HG02642 (cell line): Measurements from ENCODE around the gene LTBP2.

Experiments
- ATAC-seq: cut with Tn5 transposase; IDR thresholded peaks from one replicate; pipeline ENCODE4 v1.9.1; 2021; ENCODE audit warnings: mild to moderate bottlenecking; ENCODE audit not compliant: unreplicated experiment, poor library complexity

The LTBP2 gene

DNA sequence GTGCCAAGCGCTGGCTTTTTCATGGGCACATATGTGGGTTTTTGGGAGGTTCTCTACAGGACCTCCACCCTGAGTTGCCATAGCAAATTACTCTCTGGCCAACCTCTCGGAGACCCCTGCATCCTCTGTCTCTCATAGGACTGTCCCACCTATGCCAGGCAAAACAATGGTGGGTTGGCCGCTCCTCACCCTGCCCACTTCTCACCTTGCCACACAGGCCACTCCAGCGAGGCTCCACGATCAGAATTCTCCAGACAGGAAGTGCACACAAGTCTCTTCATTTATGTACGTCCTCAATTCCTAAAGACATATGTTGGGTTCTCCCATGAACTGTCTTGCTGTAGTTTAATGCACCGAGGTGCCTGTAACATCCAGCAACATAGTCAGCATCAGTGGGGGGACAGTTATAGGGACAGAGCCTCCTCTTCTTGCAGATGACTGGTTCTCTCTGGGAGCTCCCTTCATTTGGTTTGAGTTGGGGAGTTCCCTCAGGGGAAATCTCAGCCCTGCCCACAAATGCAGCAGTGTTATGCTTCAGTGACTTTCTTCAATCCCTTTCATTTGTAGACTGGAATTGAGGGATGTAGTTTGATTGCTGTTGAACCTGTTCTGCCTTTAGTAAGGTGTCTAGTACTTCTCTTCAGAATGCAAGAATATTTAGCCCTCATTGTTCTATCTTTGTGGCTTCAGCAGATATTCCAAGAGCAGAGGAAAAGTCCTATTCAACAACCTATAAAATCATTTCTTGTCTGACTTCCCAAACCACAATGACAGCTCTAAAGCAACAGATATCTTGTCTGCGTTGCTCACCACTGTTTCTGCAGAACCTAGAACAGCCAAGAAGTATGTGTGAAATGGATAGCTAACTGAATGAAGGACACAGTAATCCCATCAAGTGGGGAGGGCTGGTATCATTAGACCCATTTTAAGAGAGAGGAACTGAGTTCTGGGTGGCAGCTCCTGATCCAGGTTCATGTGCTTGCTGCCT is 2.8 kb upstream of the LTBP2 start:
- no peak for ATAC-seq

DNA sequence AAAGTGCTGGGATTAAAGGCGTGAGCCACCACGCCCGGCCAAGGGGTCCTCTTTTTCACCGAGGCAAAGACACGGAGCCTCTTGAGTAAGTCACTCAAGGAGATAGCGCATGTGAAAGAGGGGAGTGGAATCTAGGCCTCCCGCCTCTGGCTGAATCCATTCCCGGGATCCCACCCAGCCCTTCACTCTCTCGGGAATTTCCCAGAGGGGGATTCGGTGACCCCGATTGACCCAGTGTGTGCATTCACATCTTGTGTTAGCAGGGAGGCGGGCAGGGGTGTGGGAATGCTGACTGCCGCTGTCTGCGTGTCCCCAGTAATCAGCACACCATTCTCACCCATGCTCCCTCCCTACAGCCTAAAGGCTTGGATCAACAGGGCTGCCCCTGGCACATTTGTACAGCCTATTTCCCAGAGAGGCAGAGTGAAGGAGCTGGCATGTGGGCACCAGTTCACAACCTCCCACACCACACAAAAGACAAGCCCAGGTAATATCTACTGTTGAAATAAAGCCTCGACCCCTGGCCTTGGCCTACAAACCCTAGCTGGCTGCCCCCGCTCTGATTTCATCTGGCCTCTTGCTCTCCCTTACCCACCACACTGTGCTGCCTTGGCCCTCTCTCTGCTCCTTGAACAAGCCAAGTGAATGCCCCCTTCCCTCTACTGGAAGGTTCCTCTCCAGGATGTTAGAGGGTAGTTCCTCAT is 1.3 kb upstream of the LTBP2 start:
- no peak for ATAC-seq

DNA sequence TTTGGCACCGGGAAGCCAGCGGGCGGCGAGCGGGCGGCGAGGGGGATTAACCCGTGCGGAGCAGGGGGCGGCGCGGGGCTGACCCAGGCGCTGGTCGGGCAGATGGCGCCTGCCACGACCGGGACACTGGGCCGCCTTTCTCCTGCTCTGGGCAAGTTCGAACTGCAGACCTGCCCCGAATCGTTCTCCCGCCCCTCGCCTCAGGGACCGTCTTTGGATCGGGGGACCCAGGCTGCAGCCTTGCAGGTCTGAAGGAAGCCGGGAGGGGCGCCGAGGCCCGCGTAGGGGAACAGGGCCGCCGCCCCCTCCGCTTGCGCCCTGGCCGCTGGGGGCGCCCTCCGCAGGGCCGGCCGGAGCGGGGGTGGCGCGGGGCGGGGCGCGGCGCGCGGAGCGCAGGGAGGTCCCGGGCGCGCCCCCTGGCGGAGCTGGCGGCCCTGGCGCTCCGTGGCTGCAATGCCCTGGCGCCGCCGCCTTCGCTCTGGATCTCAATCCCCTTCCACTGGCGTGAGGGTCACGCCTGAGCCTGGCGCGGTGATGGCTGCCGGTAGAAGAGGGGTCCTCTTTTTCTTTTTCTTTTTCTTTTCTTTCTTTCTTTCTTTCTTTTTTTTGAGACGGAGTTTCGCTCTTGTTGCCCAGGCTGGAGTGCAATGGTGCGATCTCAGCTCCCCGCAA is 449 bp upstream of the LTBP2 start:
- peak; percentile 72 for ATAC-seq

DNA sequence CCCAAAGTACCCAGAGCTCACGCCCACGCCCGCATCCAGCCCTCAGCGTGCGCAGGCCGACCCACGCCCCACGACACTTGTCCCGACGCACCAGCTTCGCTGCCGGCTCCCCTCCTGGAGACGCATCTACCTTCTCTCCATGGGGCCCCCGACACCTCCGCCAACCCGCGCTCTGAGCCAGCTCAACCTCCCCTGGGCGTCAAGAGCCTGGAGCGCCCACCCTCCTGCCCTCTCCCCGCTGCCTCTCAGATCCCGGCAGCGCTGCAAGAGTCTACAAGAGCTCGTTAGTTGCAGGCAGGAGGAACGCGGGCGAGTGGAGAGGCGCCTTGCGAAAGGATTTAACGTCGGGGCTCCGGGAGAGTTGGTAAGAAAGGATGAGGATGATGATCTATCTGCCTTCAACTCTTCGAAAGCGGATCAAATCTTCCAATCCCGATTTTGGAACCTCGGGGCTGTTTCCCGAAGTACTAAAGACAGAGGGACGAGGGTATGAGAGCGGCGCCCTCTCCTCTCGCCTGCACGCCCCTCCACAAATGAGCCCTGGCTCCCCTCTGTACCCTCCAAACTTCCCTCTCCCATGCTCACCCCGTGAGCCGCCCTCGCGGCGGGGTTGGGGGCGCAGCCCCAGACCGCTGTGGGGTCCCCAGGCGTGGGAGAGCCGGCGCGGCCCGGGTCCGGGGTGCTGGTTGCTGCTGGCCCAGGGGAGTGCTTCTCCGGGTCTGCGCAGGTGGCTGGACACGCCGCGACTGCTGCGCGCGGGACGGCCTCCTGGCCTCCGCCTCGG is 979 bp downstream of the LTBP2 start:
- ATAC-seq, result no peak

DNA sequence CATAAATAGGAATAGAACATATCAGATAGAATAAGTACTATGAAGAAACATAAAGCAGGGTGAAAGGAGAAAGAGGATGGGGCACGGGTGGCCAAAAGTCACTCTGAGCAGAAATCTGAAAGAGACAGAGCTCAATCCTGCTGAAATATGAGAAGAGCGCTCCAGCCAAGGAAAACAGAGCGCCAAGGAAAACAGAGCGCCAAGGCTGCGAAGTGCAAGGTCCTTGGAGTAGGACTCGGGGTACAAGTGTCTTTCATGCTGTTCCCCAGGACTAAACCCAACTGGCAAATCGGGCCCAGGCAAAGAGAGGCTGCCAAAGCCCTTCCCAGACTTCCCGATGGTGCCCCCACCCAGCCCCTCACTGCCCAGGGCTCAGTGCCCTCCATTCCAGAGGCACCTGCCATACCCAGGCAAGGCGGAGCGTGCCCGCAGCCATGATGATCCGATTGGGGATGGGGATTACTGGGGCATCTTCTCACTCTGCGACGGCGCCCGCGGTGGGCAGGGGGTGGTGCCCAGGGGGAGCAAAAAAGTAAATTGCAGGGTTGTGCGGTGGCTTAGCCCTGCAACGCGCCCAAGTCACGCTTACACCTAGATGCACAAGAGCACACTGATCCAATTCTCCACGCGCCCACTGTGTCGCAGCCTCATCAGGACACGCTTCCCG is 1.7 kb downstream of the LTBP2 start:
- no peak for ATAC-seq

DNA sequence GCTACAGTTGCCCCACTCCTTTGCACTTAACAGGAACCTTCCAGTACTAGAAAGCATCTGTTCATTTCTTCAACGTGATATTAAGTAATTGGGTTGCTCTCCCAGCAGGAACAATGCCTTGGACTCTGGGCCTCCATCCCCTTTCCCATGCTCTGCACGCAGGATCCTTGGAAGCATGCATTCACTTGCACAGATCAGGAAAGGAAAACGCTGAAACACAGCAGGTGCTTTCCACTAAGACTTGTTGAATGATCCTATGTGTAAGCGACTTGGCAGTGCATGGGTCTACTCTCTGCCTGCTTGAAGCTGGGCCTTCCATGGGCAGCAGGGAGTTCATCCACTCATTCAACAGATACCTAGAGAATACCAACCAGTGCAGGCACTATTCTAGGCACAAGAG is 2.3 kb downstream of the LTBP2 start:
- ATAC-seq, result no peak

DNA sequence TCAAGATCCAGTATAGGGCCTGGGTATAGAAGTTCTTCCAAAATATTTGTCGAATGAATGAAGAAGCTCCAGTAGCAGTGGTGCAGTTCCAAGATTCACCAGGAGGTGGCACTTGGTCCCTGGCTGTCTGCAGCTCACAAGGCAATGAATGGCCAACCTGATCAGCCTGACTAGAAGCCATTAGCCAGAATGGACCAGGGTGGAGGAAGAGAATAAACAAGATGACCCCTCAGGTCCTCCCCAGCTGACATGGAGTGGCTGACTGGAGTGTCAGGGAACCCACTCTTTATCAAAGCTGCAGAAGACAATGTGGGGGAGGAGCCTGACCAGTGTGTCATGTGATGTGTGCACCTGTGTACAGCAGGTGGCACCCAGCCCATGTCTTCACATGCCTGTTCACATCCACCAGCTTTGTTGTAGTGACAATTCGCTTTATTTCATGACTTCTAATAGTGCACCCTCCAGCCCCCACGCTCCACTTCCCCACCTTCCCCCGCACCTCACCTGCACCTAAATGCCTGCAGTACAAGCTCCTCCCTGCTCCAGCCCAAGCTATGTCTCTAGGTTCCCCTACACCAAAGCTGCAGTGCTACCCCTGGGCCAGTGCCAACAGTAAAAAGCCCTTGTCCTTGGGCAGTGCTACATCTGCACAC is 3.0 kb downstream of the LTBP2 start:
- ATAC-seq, result peak; percentile 46

DNA sequence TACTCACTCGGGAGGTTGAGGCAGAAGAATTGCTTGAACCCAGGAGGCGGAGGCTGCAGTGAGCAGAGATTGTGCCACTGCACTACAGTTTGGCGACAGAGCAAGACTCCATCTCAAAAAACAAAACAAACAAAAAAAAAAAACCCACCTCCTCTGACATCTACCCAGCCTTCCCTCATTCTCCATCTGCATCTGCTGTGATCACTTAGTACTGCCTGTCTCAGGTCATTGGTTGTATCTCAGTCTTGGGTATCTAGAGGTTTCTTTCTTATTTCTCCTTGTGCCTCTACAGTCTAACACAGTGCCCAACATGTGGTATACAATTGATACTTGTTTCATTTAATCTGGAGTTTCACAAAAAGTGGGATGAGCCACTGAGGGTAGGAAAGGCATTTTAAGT is 5.3 kb downstream of the LTBP2 start:
- no peak for ATAC-seq

DNA sequence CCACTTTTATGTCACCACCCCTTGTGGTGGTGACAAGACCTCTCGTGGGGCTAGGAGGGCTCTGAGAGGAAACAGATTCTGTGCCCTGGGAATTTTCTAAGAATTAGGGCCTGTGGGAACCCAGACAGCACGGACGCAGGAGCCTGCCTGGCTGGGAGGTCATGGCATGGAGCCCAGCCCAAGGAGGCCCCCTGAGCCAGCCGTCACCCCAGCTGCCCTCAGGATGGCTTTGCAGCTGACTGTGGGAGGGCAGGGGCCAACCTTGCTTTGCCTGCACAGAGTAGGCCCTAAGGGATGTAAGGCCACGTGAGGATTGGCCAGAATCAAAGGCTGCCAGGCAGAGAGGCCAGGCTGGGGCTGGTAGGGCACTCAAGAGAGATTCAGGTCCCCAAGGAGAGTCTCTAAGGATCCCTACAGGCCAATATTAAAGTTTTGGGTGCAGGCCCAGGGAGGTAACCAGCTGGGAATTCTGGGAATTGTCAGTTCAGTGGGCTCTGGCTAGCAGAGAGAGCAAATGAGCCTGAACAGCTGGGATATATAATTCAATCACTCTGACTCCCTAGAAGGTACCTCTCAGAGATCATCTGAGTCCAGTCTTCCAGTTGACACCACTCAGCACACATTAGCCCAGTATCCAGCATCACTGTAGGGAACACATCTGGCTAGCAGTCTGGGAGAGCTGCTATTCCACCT is 6.4 kb downstream of the LTBP2 start:
- no peak for ATAC-seq

DNA sequence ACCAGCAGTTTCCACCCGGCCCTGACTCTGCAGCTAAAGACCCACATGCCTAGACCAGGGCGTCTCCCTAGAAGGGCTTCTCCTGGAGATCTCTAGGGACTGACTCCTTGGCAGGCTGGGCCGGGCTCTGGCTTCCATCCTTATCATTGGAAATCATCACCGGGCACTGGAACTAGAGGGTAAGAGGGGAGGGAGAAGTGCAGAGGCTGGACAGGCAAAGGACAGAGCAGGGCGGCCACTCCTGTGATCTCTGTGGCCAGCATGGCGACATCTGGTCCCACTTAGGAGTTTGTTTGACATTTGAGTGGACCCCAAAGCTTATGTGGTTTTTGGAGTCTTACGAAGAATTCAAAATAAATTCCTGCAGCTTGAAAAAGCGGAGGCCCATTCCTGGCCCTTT is 7.1 kb downstream of the LTBP2 start:
- no peak for ATAC-seq

DNA sequence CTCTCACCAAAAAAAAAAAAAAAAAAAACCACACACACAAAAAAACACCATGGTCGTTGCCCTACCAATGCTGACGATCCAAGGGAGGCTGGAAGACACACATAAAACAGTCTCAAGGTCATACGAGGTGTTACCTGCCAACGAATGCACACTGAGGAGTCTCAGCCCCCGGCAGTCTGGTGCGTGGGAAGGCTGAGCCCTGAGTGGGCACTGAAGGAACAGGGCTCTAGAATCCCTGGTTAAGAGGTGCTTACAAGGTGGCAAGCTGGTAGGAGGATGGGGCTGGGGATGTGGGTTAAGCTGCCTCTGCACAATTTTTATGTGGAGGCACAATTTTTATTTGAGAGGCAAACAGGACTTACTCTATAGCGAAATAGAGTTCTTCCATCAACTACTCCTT is 7.9 kb downstream of the LTBP2 start:
- no peak for ATAC-seq

DNA sequence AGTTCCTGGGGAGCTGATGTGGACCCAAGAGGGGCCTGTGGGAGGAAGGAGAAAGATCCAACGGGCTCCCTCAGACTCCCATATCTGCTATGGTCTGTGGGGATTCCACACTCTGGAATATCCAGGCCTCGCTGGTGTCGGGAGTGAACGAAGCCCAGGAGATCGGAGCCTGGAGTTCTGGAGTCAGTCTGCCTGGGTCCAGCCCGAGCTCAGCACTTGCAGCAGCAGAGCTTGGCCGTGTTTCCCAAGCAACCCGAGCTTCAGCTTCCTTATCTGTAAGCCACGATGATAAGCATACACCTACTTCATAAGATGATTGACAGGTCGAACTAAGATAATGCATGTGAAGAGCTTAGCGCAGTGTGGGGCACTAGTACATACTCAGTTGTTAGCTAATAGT is 10.1 kb downstream of the LTBP2 start:
- no peak for ATAC-seq

DNA sequence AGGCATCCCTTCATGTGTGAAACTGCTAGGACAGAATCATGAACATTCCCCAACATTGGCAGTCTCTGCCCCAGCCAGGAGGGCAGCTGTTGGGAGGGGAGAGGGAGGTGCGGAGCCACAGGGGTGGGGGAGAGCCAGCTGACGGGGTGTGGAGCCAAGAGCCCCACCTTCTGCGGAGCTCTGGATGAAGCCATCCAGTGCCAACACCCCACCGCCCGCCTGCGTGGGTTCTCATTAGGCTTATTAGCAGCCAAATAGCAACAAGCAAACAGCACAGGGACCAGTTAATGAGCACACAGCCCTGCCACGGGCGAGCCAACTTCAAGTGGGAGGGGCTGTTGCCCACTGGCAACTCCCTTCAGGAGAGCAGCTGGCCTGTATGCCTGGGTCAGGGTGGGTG is 12.1 kb downstream of the LTBP2 start:
- ATAC-seq, result no peak

DNA sequence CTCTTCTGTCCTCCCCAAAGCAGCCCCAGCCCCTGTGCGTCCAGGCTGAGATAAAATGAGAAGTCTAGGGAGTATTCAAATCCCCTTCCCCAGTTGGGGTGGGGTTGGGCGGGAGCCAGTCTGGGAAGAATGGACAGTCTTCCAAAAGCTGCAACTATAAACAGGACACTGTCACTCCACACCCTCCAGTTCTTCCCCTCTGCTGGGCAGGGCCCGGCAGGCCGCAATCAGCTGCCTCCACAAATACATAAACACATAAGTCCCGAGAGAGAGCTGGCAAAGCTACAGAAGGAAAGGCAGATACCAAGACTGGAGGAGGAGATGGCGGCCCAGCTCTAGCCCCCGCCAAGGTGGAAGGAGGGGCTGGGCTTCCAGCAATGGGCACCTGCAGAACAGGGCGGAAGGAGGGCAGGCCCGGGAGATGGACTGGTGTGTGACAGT is 12.7 kb downstream of the LTBP2 start:
- no peak for ATAC-seq

DNA sequence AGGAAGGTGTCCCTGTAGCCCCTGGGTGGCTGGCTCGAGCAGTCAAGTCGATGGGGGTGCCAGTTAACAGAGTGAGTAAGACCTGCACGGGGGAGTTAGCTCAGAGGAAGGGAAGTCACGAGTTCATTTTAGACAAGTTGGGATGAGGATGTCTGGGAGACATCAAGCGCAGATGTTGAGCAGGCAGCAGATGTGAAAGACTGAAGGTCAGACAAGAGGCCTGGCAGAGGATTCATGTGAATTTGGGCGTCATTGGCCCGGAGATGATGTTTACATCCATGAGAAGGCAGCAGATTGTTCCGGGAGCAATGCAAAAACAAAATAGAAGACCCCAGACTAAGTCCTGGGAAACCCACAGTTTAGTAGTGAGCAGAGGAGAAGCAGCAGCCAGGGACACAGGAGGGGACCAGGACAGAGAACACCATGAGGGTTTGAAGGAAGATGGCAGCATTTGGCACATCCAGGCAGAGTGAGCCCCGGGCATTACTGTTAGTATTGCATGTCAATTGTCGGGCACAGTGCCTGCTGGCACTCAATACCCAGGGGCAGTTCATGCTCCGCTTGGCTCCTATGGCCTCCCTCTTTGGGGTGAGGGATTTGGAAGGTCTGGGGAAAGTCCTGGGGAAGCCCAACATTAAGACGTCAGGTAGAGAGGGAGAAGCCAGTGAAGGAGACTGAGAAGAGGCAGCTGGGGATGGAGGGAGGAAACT is 15.1 kb downstream of the LTBP2 start:
- no peak for ATAC-seq

DNA sequence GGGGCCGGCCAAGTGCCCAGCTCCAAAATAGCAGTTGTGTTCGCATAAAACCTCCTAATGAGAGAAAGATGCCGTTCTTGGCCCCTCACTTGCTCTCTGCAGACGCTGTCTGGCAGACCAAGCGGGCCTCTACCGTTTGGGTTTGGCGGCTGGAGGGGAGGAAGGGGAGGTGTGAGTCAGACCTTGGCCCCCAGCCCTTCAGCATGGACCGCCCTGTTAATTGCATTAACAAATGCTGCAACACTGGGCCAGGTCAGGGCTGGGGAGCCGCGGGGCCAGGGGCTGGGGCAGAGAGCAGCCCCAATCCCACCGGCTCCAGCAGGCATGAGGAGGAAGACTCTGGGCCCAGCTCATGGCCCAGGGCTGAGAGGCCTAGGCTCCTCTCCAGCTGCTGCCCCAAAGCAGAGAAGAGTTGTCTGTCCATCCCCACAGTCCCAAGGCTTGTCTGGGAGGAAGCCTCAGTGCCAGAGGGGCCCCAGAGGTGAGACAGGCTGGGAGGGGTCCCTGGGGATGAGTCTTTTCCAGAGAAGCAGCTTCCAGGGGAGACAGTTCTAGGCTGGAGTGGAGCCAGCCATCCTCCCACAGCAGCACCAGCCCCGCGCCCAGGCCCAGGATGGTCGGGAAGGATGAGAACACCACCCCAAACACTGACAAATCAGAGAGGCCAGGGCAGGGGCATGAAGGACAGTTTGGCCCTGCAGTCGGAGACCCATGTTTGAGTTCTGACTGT is 16.9 kb downstream of the LTBP2 start:
- ATAC-seq, result no peak

DNA sequence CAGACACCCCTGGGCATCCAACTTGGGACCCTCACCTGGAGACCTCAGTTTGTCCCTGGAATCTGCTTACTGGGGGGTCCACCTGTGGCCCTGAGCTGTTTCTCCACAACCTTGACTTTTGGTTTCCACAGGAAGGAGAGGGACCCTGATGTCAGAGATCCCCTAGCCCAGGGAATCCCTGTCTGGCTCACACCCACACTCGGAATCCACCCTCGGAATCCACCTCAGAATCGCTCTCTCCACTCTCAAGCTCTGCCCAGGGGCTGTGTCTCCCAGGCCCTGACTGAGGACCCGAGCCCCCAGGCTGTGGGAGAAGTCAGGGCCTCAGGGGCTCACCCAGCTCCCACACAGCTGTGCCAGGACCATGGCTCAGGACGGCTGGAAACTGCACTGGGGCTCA is 17.4 kb downstream of the LTBP2 start:
- ATAC-seq, result no peak
